ENCODE results near the gene LIM2. TPM values are rescaled to one million over a fixed set of nuclear protein-coding genes. Genes with fewer than 3 reads are reported as not detected.

LIM2 gene
- total and polyA plus RNA-seq, 2 of the 8 experiments (the other 6 are each of a cell fraction or from before 2014, with no cell fraction given), result not detected

DNA sequence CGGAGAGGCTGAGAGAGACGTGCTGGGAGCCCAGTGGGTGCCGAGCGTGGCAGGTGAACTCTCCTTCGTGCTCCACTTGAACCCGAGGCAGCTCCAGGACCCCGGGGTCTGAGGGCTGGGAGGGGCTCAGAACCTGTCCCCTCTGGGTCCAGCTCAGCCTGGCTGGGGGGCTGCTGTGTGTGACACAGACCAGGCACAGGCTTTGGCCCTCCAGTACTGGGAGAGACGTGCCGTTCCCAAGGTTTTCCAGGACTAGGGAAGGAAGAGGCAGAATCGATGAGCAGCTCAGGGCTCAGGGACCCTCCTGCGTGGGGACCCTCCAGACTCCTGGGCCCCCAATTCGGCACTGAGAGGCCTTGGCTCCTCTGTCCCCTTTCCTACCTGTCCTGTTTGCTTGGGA is 27.4 kb upstream of the LIM2 start (continued):
- TF ChIP-seq, protein P1, sequence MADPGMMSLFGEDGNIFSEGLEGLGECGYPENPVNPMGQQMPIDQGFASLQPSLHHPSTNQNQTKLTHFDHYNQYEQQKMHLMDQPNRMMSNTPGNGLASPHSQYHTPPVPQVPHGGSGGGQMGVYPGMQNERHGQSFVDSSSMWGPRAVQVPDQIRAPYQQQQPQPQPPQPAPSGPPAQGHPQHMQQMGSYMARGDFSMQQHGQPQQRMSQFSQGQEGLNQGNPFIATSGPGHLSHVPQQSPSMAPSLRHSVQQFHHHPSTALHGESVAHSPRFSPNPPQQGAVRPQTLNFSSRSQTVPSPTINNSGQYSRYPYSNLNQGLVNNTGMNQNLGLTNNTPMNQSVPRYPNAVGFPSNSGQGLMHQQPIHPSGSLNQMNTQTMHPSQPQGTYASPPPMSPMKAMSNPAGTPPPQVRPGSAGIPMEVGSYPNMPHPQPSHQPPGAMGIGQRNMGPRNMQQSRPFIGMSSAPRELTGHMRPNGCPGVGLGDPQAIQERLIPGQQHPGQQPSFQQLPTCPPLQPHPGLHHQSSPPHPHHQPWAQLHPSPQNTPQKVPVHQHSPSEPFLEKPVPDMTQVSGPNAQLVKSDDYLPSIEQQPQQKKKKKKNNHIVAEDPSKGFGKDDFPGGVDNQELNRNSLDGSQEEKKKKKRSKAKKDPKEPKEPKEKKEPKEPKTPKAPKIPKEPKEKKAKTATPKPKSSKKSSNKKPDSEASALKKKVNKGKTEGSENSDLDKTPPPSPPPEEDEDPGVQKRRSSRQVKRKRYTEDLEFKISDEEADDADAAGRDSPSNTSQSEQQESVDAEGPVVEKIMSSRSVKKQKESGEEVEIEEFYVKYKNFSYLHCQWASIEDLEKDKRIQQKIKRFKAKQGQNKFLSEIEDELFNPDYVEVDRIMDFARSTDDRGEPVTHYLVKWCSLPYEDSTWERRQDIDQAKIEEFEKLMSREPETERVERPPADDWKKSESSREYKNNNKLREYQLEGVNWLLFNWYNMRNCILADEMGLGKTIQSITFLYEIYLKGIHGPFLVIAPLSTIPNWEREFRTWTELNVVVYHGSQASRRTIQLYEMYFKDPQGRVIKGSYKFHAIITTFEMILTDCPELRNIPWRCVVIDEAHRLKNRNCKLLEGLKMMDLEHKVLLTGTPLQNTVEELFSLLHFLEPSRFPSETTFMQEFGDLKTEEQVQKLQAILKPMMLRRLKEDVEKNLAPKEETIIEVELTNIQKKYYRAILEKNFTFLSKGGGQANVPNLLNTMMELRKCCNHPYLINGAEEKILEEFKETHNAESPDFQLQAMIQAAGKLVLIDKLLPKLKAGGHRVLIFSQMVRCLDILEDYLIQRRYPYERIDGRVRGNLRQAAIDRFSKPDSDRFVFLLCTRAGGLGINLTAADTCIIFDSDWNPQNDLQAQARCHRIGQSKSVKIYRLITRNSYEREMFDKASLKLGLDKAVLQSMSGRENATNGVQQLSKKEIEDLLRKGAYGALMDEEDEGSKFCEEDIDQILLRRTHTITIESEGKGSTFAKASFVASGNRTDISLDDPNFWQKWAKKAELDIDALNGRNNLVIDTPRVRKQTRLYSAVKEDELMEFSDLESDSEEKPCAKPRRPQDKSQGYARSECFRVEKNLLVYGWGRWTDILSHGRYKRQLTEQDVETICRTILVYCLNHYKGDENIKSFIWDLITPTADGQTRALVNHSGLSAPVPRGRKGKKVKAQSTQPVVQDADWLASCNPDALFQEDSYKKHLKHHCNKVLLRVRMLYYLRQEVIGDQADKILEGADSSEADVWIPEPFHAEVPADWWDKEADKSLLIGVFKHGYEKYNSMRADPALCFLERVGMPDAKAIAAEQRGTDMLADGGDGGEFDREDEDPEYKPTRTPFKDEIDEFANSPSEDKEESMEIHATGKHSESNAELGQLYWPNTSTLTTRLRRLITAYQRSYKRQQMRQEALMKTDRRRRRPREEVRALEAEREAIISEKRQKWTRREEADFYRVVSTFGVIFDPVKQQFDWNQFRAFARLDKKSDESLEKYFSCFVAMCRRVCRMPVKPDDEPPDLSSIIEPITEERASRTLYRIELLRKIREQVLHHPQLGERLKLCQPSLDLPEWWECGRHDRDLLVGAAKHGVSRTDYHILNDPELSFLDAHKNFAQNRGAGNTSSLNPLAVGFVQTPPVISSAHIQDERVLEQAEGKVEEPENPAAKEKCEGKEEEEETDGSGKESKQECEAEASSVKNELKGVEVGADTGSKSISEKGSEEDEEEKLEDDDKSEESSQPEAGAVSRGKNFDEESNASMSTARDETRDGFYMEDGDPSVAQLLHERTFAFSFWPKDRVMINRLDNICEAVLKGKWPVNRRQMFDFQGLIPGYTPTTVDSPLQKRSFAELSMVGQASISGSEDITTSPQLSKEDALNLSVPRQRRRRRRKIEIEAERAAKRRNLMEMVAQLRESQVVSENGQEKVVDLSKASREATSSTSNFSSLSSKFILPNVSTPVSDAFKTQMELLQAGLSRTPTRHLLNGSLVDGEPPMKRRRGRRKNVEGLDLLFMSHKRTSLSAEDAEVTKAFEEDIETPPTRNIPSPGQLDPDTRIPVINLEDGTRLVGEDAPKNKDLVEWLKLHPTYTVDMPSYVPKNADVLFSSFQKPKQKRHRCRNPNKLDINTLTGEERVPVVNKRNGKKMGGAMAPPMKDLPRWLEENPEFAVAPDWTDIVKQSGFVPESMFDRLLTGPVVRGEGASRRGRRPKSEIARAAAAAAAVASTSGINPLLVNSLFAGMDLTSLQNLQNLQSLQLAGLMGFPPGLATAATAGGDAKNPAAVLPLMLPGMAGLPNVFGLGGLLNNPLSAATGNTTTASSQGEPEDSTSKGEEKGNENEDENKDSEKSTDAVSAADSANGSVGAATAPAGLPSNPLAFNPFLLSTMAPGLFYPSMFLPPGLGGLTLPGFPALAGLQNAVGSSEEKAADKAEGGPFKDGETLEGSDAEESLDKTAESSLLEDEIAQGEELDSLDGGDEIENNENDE (IDR thresholded peaks at IDR 0.05; ENCODE audit: insufficient replicate concordance, low read length), result no peak
- TF ChIP-seq SAP30 (IDR thresholded peaks at IDR 0.05; ENCODE audit: insufficient read depth, insufficient replicate concordance, low read length) (no peak), CEBPB (IDR thresholded peaks at IDR 0.05; ENCODE audit: low read depth, low read length) (no peak)

Data from H1 (cell line).